ENCODE data around the gene TIMP4.

TIMP4 gene

DNA sequence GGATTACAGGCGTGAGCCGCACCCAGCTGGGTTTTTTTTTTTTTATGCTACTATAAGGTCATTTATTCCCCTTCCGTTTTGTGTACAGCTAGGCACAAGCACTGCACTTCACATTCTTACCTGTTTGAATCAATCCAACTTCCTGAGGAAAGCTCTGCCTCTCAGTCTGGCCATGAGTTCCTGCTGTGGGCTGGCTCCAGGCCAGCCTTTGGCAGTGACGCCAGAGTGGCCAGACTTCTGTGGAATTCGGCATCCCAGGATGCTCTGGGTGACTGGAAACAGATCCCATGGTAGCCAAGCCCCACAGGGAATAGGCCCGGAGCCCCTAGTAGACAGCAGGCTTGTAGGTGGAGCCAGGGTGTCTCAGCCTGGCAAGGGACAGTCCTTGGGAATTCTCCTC lies 21.5 kb upstream of the TIMP4 start:
- peak overlapping the region; percentile 48 to 59 for H3K27ac ChIP-seq
- peak; percentile 87 for DNase-seq (ENCODE audit: low spot score)

DNA sequence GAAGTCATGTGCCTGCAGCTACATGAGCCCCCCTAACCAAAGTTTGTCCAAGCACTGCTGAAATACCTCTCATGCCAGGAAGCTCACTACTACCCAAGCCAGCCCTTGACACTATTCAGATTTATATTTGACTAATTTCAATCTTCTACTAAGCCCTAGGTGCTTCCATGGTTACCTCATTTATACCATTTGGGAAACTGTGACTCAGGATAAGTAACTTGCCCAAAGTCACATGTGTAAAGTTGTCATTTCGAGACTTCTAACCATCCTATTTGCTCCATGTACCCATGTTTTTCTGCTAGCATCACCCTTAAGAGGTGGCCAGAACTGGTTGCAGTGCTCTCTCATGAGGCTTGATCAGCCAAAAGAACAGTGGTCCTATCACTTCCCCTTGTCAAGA lies 20.7 kb upstream of the TIMP4 start:
- Histone ChIP-seq H3K27ac (no peak overlapping the region), H3K4me3 (no peak overlapping the region)
- TF ChIP-seq, protein P1, sequence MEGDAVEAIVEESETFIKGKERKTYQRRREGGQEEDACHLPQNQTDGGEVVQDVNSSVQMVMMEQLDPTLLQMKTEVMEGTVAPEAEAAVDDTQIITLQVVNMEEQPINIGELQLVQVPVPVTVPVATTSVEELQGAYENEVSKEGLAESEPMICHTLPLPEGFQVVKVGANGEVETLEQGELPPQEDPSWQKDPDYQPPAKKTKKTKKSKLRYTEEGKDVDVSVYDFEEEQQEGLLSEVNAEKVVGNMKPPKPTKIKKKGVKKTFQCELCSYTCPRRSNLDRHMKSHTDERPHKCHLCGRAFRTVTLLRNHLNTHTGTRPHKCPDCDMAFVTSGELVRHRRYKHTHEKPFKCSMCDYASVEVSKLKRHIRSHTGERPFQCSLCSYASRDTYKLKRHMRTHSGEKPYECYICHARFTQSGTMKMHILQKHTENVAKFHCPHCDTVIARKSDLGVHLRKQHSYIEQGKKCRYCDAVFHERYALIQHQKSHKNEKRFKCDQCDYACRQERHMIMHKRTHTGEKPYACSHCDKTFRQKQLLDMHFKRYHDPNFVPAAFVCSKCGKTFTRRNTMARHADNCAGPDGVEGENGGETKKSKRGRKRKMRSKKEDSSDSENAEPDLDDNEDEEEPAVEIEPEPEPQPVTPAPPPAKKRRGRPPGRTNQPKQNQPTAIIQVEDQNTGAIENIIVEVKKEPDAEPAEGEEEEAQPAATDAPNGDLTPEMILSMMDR (IDR thresholded peaks at IDR 0.05): no peak
- no peak for DNase-seq (ENCODE audit: low spot score)

More for the DNA sequence above, 21.5 kb upstream of the TIMP4 start:
- TF ChIP-seq, protein P1 (IDR thresholded peaks at IDR 0.05): no peak
- no peak overlapping the region for H3K4me3 ChIP-seq

DNA sequence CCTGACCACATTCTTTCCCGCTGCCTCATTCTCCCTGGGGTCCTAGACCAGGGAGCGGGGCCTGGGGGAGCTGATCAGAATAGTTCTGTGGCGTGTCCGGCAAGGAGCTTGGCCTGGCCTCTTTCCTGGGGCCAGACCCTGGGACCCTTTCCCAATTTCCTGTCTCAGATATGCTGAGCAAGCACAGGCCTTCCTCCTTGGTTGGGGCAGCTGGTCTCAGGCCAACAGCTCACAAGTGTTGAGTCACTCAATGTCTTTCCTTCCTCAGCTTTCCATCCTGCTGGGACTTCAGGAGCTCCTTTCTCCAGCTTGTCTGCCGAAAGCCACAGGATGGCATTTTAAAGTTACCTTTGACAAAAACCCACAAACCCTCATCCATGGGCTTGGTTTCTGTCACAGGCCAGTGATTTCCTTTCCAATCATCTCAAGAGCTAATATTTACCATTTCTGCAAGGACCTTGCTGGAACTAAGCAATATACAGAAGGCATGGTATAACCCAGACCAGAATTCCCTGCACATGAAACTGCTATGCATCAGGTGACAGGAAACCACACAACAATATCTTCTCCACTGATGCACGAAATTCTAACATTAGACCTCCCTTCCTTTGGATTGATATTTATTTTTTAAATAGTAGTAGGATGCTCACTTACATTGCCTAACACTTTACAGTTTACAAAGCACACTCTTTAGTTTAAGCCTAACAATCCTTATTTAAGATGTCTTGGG lies 19.5 kb upstream of the TIMP4 start:
- no peak for DNase-seq (ENCODE audit: low spot score)
- Histone ChIP-seq H3K4me3 (no peak overlapping the region), H3K27ac (peak overlapping the region; percentile 65 to 66)
- TF ChIP-seq, protein P1 (IDR thresholded peaks at IDR 0.05): no peak

DNA sequence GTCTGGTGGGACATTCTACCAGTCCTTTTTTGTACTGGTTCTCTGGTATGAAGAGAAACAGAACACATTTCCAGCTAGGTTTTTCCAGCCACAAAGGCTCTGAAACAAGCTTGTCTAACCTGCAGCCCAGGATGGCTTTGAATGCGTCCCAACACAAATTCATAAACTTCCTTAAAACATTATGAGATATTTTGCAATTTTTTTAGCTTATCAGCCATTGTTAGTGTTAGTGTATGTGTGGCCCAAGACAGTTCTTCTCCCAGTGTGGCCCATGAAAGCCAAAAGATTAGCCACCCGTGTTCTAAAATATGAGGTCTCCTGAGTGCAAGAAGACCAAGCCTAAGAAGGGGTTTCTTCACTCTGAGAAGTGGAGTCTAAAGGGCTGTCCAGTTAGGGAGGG lies 18.4 kb upstream of the TIMP4 start:
- DNase-seq (ENCODE audit: low spot score): no peak
- Histone ChIP-seq H3K4me3 (no peak overlapping the region), H3K27ac (peak overlapping the region; percentile 65 to 66)
- TF ChIP-seq, protein P1 (IDR thresholded peaks at IDR 0.05): no peak

DNA sequence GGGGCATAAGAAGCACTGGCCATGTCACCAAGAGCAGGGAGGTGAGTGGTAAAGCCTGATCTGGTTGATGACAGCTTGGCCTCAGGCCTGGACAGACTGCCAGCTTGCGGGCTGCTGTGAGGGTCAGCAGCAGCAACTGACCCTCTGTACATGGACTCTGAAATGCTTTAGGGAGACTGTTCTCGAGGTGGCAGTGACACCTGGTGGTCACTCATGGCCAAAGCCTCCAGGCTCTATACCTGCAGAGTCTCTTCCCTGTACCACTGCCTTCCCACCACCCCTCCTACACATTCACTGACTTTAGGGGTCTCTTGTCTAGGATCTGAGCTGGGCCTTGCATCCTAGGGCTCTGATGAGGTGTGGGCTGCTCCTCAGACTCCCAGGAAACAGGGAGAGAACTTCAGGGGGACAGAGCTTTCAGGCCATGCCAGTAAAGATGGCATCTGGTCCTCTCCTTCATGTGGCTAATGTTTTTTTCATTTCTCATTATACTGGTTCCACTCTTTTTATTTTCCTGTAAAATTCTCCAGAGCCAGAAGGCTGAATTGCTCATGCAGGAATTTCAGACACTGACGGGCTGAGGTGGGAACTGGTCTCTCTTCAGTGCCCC lies 17.2 kb upstream of the TIMP4 start:
- H3K27ac ChIP-seq: no peak overlapping the region
- TF ChIP-seq, protein P1 (IDR thresholded peaks at IDR 0.05): peak; percentile 88
- no peak overlapping the region for H3K4me3 ChIP-seq
- no peak for DNase-seq (ENCODE audit: low spot score)

DNA sequence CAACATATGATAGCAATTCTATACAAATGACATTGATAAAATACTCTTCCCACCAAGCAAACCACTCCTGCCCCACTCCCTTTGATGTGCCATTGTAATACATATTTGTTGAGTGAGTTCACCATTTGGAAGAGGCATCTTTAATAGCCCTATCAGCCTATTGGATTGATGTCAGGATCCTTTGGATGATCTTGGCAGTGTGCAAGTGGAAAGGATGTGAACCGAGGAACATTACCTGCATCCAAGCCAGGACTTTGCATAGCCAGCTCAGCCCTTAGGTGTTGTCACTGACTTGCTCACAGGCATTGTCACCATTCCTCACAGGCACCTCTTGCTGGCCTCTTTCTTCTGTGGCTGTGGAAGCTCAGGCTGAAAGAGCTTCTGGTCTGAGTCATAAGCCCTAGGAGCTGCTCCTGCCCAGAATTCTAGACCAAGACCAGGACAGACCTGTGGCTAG lies 16.5 kb upstream of the TIMP4 start:
- no peak for DNase-seq (ENCODE audit: low spot score)
- no peak overlapping the region for H3K4me3 ChIP-seq
- TF ChIP-seq, protein P1 (IDR thresholded peaks at IDR 0.05): no peak
- no peak overlapping the region for H3K27ac ChIP-seq

DNA sequence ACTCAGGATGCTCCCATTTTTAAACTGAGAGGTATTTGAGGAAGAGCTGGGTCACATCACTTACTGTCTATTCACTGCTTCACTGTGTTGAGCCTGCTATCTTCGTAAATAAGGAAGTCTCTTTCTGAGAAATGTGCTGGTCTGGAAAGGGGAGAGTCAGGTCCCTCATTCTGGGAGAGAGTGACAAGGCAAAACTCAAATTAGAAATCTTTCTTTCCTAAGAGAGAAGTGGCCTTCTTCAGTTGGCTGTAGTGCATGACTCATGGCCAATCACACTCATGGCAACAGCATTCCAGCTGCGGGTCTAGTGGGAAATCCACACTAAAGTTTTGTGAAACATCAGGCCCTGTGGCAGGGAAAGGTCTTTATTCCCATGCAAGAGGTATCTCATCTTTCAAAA lies 11.5 kb upstream of the TIMP4 start:
- H3K4me3 ChIP-seq: no peak overlapping the region
- TF ChIP-seq, protein P1 (IDR thresholded peaks at IDR 0.05): no peak
- no peak for DNase-seq (ENCODE audit: low spot score)
- peak overlapping the region in 1 of 2 donors; percentile 35 for H3K27ac ChIP-seq

Measured in coronary artery (tissue), 2 donors.